IPS-20b (cell line): ENCODE measurements around the gene BMPR1A.

ENCODE experiments used
- H3K27ac ChIP-seq: one replicate; pipeline ENCODE4 v1.5.1; 2013; ENCODE audit warnings: low read length
- H3K27me3 ChIP-seq: 2 replicates; pipeline ENCODE4 v1.6.1; 2013; ENCODE audit warnings: mild to moderate bottlenecking, low read length, inconsistent platforms; ENCODE audit not compliant: insufficient read depth
- H3K36me3 ChIP-seq: 2 replicates; pipeline ENCODE4 v1.6.1; 2013; ENCODE audit warnings: low read depth, mild to moderate bottlenecking, inconsistent platforms, low read length, moderate library complexity; ENCODE audit not compliant: insufficient read depth
- H3K4me1 ChIP-seq: 2 replicates; pipeline ENCODE4 v1.6.1; 2013; ENCODE audit warnings: mild to moderate bottlenecking, control low read depth, inconsistent platforms, low read length, moderate library complexity; ENCODE audit not compliant: insufficient read depth
- H3K4me3 ChIP-seq: 2 replicates; pipeline ENCODE4 v1.5.1; 2013; ENCODE audit warnings: mild to moderate bottlenecking, low read length, inconsistent platforms
- H3K9ac ChIP-seq: 2 replicates; pipeline ENCODE4 v1.6.1; 2013; ENCODE audit warnings: low read depth, mild to moderate bottlenecking, inconsistent platforms, low read length, moderate library complexity
- H3K9me3 ChIP-seq: 2 replicates; pipeline ENCODE4 v1.6.1; 2013; ENCODE audit warnings: mild to moderate bottlenecking, low read depth, low read length, inconsistent platforms; ENCODE audit not compliant: insufficient read depth

Gene BMPR1A

GRCh38 chr10:86961481-86962091 lies 205.2 kb downstream of the BMPR1A start:
- Histone ChIP-seq H3K27ac (no peak overlapping the region), H3K27me3 (no peaks in the 10 kb centered on the region), H3K36me3 (no peaks in the 10 kb centered on the region), H3K4me1 (peaks cover 12% of the 10 kb centered on the region; the same call in 1 of the 2 replicates), H3K4me3 (no peak overlapping the region), H3K9ac (no peak overlapping the region), H3K9me3 (no peaks in the 10 kb centered on the region; the same call in 1 of the 2 replicates)

- Histone ChIP-seq H3K27me3 (no peaks in the 10 kb centered on the region), H3K9me3 (no peaks in the 10 kb centered on the region; the same call in 1 of the 2 replicates), H3K9ac (no peak overlapping the region), H3K27ac (no peak overlapping the region), H3K4me3 (no peak overlapping the region), H3K36me3 (no peaks in the 10 kb centered on the region), H3K4me1 (peaks cover 12% of the 10 kb centered on the region; the same call in 1 of the 2 replicates)
Measured at GRCh38 chr10:86962136-86962980, 205.9 kb downstream of the BMPR1A start.

- Histone ChIP-seq H3K9me3 (no peaks in the 10 kb centered on the region), H3K36me3 (no peaks in the 10 kb centered on the region), H3K27me3 (no peaks in the 10 kb centered on the region), H3K4me1 (peaks cover 12% of the 10 kb centered on the region; the same call in 1 of the 2 replicates), H3K9ac (no peak overlapping the region), H3K27ac (no peak overlapping the region), H3K4me3 (no peak overlapping the region)
Measured at GRCh38 chr10:86962981-86963310, 206.5 kb downstream of the BMPR1A start.

GRCh38 chr10:86963341-86963919 lies 207.0 kb downstream of the BMPR1A start:
- Histone ChIP-seq H3K9me3 (no peaks in the 10 kb centered on the region), H3K4me1 (peaks cover 12% of the 10 kb centered on the region; the same call in 1 of the 2 replicates), H3K27me3 (no peaks in the 10 kb centered on the region), H3K27ac (no peak overlapping the region), H3K9ac (no peak overlapping the region), H3K4me3 (no peak overlapping the region), H3K36me3 (no peaks in the 10 kb centered on the region)

- H3K9ac ChIP-seq, result no peak overlapping the region
- peaks cover 8% of the 10 kb centered on the region; the same call in 1 of the 2 replicates for H3K4me1 ChIP-seq
- no peak overlapping the region for H3K27ac ChIP-seq
Measured at GRCh38 chr10:86964061-86964846, 207.8 kb downstream of the BMPR1A start.

GRCh38 chr10:86964847-86965190 lies 208.4 kb downstream of the BMPR1A start:
- no peaks in the 10 kb centered on the region for H3K9me3 ChIP-seq
- no peaks in the 10 kb centered on the region for H3K27me3 ChIP-seq
- H3K4me1 ChIP-seq, result peaks cover 8% of the 10 kb centered on the region; the same call in 1 of the 2 replicates
- no peak overlapping the region for H3K9ac ChIP-seq
- H3K4me3 ChIP-seq, result no peak overlapping the region
- no peaks in the 10 kb centered on the region for H3K36me3 ChIP-seq
- no peak overlapping the region for H3K27ac ChIP-seq

More at GRCh38 chr10:86964061-86964846, 207.8 kb downstream of the BMPR1A start:
- Histone ChIP-seq H3K27me3 (no peaks in the 10 kb centered on the region), H3K4me3 (no peak overlapping the region), H3K9me3 (no peaks in the 10 kb centered on the region), H3K36me3 (no peaks in the 10 kb centered on the region)

GRCh38 chr10:86965986-86966654 lies 209.7 kb downstream of the BMPR1A start:
- peak overlapping the region; percentile 58; the same call in 1 of the 2 replicates for H3K9ac ChIP-seq
- no peak overlapping the region for H3K27ac ChIP-seq
- no peak overlapping the region for H3K4me3 ChIP-seq

GRCh38 chr10:86967481-86967941 lies 211.1 kb downstream of the BMPR1A start:
- H3K27ac ChIP-seq, result no peak overlapping the region
- no peak overlapping the region for H3K9ac ChIP-seq
- H3K9me3 ChIP-seq, result no peaks in the 10 kb centered on the region
- H3K36me3 ChIP-seq, result no peaks in the 10 kb centered on the region
- peaks cover 12% of the 10 kb centered on the region; the same call in 1 of the 2 replicates for H3K4me1 ChIP-seq
- H3K27me3 ChIP-seq, result peaks cover 23% of the 10 kb centered on the region
- no peak overlapping the region for H3K4me3 ChIP-seq

More at GRCh38 chr10:86965986-86966654, 209.7 kb downstream of the BMPR1A start:
- Histone ChIP-seq H3K9me3 (no peaks in the 10 kb centered on the region), H3K36me3 (no peaks in the 10 kb centered on the region), H3K4me1 (peaks cover 9% of the 10 kb centered on the region; the same call in 1 of the 2 replicates), H3K27me3 (peaks cover 9% of the 10 kb centered on the region; the same call in 1 of the 2 replicates)

- Histone ChIP-seq H3K9ac (no peak within 1 kb of the TSS), H3K27ac (no peak within 1 kb of the TSS), H3K4me1 (peaks cover 12% of the 10 kb centered on the region; the same call in 1 of the 2 replicates), H3K36me3 (no peaks in the 10 kb centered on the region), H3K27me3 (peaks cover 30% of the 10 kb centered on the region), H3K4me3 (no peak within 1 kb of the TSS), H3K9me3 (no peaks in the 10 kb centered on the region)
Measured at GRCh38 chr10:86968271-86968993, 212.0 kb downstream of the BMPR1A start, which contains the start of gene ADIRF. TSS of gene ADIRF (plus strand) at chr10:86968482. CDS start at chr10:86968545, 63 bp downstream.

- Histone ChIP-seq H3K27ac (no peak overlapping the region), H3K4me3 (no peak overlapping the region), H3K27me3 (peaks cover 30% of the 10 kb centered on the region), H3K36me3 (no peaks in the 10 kb centered on the region), H3K4me1 (peaks cover 12% of the 10 kb centered on the region; the same call in 1 of the 2 replicates), H3K9ac (no peak overlapping the region), H3K9me3 (no peaks in the 10 kb centered on the region)
Measured at GRCh38 chr10:86968994-86969355, 212.6 kb downstream of the BMPR1A start.
